GM12891 (cell line): Measurements from ENCODE around the gene KCNH1.

Source experiments
- PAX5 ChIP-seq: IDR thresholded peaks from 2 replicates; pipeline ENCODE4 v1.6.1; 2011; ENCODE audit warnings: low read length, moderate library complexity, mild to moderate bottlenecking; ENCODE audit not compliant: insufficient read depth, severe bottlenecking
- POLR2A ChIP-seq: IDR thresholded peaks from 2 replicates; pipeline ENCODE4 v1.6.1; 2011; ENCODE audit warnings: low read depth, low read length, control low read depth
- POLR2AphosphoS5 ChIP-seq: IDR thresholded peaks from 2 replicates; pipeline ENCODE4 v1.6.1; 2011; ENCODE audit warnings: low read depth, low read length, control low read depth
- POU2F2 ChIP-seq: IDR thresholded peaks from 2 replicates; pipeline ENCODE4 v1.6.1; 2011; ENCODE audit warnings: low read depth, mild to moderate bottlenecking, control low read depth, low read length, moderate library complexity

DNA sequence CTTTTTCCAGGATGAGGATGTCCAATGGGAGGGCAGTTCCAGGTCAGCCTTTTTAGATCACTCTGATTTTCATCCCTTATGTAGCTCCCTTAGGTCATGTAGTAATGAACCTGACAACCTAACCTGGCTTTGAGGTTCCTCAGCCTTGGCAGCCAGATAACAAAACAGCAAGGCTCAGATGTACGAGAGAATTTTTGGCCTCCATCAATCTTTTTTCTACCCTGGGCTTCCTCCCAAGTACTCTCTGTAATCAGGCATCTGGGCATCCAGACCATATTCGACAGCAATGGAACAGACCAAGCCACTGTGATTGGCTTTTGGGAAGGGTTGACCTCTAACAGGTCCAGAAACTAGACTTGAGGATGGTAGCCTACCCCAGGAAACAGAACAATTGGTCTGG is 38.6 kb downstream of the KCNH1 start:
- TF ChIP-seq POLR2A (no peak), POU2F2 (no peak), POLR2AphosphoS5 (no peak), PAX5 (no peak)
